Midbrain (tissue), 1 donor: ENCODE data around the gene NAA50.

ENCODE experiments used
- DNase-seq: peaks from one replicate; lab custom pipeline; 2025; lab: John Stamatoyannopoulos, UW

The NAA50 gene

GRCh38 chr3:113745756-113746547 is at the start of gene NAA50:
NAA50 (minus strand) TSS chr3:113746249; CDS start chr3:113745949, 300 bp downstream.
- DNase-seq = peak; percentile 89

- DNase-seq = no peak
Observed at GRCh38 chr3:113795693-113796092, 49.6 kb upstream of the NAA50 start.

- DNase-seq = no peak
Observed at GRCh38 chr3:113794526-113794925, 48.5 kb upstream of the NAA50 start.

- no peak for DNase-seq
Observed at GRCh38 chr3:113791381-113791780, 45.3 kb upstream of the NAA50 start.

GRCh38 chr3:113783980-113784379 is 37.9 kb upstream of the NAA50 start:
- DNase-seq = no peak

- no peak for DNase-seq
Observed at GRCh38 chr3:113783463-113783862, 37.4 kb upstream of the NAA50 start.

- DNase-seq = no peak
Observed at GRCh38 chr3:113776564-113776963, 30.5 kb upstream of the NAA50 start.

GRCh38 chr3:113775516-113775915 is 29.5 kb upstream of the NAA50 start:
- no peak for DNase-seq

- DNase-seq = no peak
Observed at GRCh38 chr3:113773381-113773780, 27.3 kb upstream of the NAA50 start.

GRCh38 chr3:113771993-113772392 is 25.9 kb upstream of the NAA50 start:
- no peak for DNase-seq

GRCh38 chr3:113769551-113769950 is 23.5 kb upstream of the NAA50 start:
- DNase-seq = no peak

GRCh38 chr3:113764698-113765097 is 18.6 kb upstream of the NAA50 start:
- DNase-seq = no peak

- DNase-seq = no peak
Observed at GRCh38 chr3:113758389-113759024, 12.5 kb upstream of the NAA50 start.

- no peak for DNase-seq
Observed at GRCh38 chr3:113754494-113755159, 8.6 kb upstream of the NAA50 start.

GRCh38 chr3:113753376-113753985 is 7.4 kb upstream of the NAA50 start:
- no peak for DNase-seq

GRCh38 chr3:113751141-113751540 is 5.1 kb upstream of the NAA50 start:
- no peak for DNase-seq

GRCh38 chr3:113747283-113748046 is 1.4 kb upstream of the NAA50 start:
- peak; percentile 53 for DNase-seq

GRCh38 chr3:113746548-113747282 is 666 bp upstream of the NAA50 start, which contains the start of gene ATP6V1A:
ATP6V1A (plus strand) TSS chr3:113747035; CDS start chr3:113778754, 31,719 bp downstream.
- DNase-seq = peak; percentile 96

- peak; percentile 73 for DNase-seq
Observed at GRCh38 chr3:113744941-113745755, 901 bp downstream of the NAA50 start.
